Breast epithelium (tissue), 4 donors: ENCODE data around the gene MYO6. TPM values are rescaled to one million over a fixed set of nuclear protein-coding genes. Genes with fewer than 3 reads are reported as not detected.

Experiments
- DNase-seq, 2 donors: peaks; one replicate each; pipeline ENCODE4 v3.0.0-alpha.2; 2019; ENCODE audit warnings: low spot score in 2 of 2
- H3K27ac ChIP-seq, 2 donors: fragments of 200-600 bp; sonication (generic) in 1 of 2; one replicate each; pipeline ENCODE4 v1.5.1; 2016 to 2019; ENCODE audit warnings: mild to moderate bottlenecking in 1 of 2
- H3K27me3 ChIP-seq, 2 donors: fragments of 200-600 bp; sonication (generic) in 1 of 2; one replicate each; pipeline versions ENCODE4 v1.5.1 to v1.6.0; 2017 to 2019; ENCODE audit warnings: control low read depth in 1 of 2, mild to moderate bottlenecking in 1 of 2
- H3K36me3 ChIP-seq: fragments of 200-600 bp; one replicate; pipeline ENCODE4 v1.5.1; 2019
- H3K4me1 ChIP-seq, 2 donors: fragments of 200-600 bp; sonication (generic); one replicate each; pipeline ENCODE4 v1.5.1; 2016 to 2019; ENCODE audit warnings: control low read depth in 1 of 2
- H3K4me3 ChIP-seq, 3 donors: fragments of 200-600 bp; sonication (generic); 1 replicate in 2 of 3; 2 replicates in 1 of 3; pipeline ENCODE4 v1.5.1; 2016 to 2019; ENCODE audit warnings: mild to moderate bottlenecking in 3 of 3, moderate library complexity in 2 of 3
- H3K9me3 ChIP-seq, 2 donors: fragments of 200-600 bp; sonication (generic) in 1 of 2; one replicate each; pipeline ENCODE4 v1.5.1; 2016 to 2019; ENCODE audit warnings: control low read depth in 1 of 2
- POLR2A ChIP-seq: fragments of 450-650 bp; IDR thresholded peaks from one replicate; pipeline ENCODE4 v1.6.1; 2016; ENCODE audit warnings: antibody characterized with exemption, mild to moderate bottlenecking, moderate library complexity
- POLR2AphosphoS5 ChIP-seq, 3 donors: sonication (generic); formaldehyde crosslinking; IDR thresholded peaks; one replicate each; pipeline ENCODE4 v1.6.1; 2017; ENCODE audit warnings: antibody characterized with exemption in 3 of 3
- intact Hi-C: fragments of 100-400 bp; cut with DNase I; formaldehyde crosslinking; loops from one replicate; pipeline ENCODE4 v1.15.1; 2023; ENCODE audit warnings: low total_unique reads
- total RNA-seq, 3 donors: library from RNA; depleted of rRNA; stranded (reverse); fragments of >200 nt; gene quantifications; one replicate each; pipeline ENCODE4 v1.1.0, GENCODE V29; 2016
- TF ChIP-seq, protein P1 (sequence below), 3 donors: fragments of 450-650 bp; IDR thresholded peaks; one replicate each; pipeline ENCODE4 v1.5.1; 2016 to 2017; ENCODE audit warnings: antibody characterized with exemption in 3 of 3, mild to moderate bottlenecking in 3 of 3, moderate library complexity in 3 of 3

The MYO6 gene
- total RNA-seq, 3 donors from 2014 or later: 21.8 to 143 (median 89.5) TPM

- Histone ChIP-seq H3K4me1 (no peaks in the 10 kb centered on the region), H3K4me3 (no peak overlapping the region), H3K27me3 (no peaks in the 10 kb centered on the region), H3K27ac (no peak overlapping the region), H3K36me3 (no peaks in the 10 kb centered on the region), H3K9me3 (no peaks in the 10 kb centered on the region)
- DNase-seq: no peak
- TF ChIP-seq POLR2AphosphoS5 (IDR thresholded peaks at IDR 0.05) (no peak), POLR2A (no peak)
- TF ChIP-seq, protein P1, sequence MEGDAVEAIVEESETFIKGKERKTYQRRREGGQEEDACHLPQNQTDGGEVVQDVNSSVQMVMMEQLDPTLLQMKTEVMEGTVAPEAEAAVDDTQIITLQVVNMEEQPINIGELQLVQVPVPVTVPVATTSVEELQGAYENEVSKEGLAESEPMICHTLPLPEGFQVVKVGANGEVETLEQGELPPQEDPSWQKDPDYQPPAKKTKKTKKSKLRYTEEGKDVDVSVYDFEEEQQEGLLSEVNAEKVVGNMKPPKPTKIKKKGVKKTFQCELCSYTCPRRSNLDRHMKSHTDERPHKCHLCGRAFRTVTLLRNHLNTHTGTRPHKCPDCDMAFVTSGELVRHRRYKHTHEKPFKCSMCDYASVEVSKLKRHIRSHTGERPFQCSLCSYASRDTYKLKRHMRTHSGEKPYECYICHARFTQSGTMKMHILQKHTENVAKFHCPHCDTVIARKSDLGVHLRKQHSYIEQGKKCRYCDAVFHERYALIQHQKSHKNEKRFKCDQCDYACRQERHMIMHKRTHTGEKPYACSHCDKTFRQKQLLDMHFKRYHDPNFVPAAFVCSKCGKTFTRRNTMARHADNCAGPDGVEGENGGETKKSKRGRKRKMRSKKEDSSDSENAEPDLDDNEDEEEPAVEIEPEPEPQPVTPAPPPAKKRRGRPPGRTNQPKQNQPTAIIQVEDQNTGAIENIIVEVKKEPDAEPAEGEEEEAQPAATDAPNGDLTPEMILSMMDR (IDR thresholded peaks at IDR 0.05): no peak
- intact Hi-C loops: no loop called here
Measured at GRCh38 chr6:75937846-75938245, 188.8 kb downstream of the MYO6 start.

DNA sequence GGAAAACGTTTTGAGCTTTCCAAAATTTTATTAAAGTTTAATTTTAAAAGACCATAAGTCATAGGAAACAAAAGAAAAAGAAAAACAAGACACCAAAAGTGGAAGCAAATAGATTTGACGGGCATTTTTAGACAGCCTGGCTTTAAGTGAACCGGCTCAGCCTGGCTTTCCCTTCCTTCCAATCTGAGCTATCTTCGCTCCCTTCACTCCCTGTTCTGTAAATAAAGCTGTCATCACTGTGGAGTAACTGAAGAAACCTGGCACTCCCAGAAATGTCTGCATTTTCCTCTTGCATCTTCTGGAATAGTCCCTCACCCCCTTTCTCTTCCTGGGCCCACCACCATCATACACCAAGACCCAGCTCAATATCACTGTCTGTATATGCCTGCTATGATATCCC is 191.5 kb downstream of the MYO6 start:
- H3K27me3 ChIP-seq: no peaks in the 10 kb centered on the region
- no peaks in the 10 kb centered on the region for H3K36me3 ChIP-seq
- no peak overlapping the region for H3K4me3 ChIP-seq
- no peak overlapping the region for H3K27ac ChIP-seq
- no peaks in the 10 kb centered on the region for H3K9me3 ChIP-seq
- TF ChIP-seq POLR2AphosphoS5 (IDR thresholded peaks at IDR 0.05): no peak
- no peak for TF ChIP-seq POLR2A
- TF ChIP-seq, protein P1 (IDR thresholded peaks at IDR 0.05): no peak
- H3K4me1 ChIP-seq: no peaks in the 10 kb centered on the region
- no peak for DNase-seq
- intact Hi-C loops: no loop called here

DNA sequence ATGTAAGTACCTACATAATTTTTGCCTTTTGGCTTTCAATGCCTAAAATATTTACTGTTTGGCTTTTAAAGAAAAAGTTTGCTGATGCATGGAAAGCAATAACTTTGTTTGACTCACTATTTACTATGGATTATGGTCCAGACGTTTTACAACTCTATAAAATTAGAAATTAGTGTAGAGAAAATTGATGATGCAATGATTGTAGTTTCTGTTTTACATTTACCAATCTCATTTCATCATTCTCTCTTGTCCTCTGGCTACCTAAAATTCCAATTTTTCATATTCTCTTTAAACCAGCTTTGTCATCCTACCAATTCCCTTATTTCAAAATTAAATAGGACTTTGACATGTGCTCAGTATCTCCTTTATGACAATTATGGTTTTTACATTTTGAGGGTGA is 192.5 kb downstream of the MYO6 start:
- TF ChIP-seq POLR2AphosphoS5 (IDR thresholded peaks at IDR 0.05) (no peak), POLR2A (no peak)
- TF ChIP-seq, protein P1 (IDR thresholded peaks at IDR 0.05): no peak
- no peaks in the 10 kb centered on the region for H3K4me1 ChIP-seq
- intact Hi-C loops: no loop called here
- no peaks in the 10 kb centered on the region for H3K9me3 ChIP-seq
- no peaks in the 10 kb centered on the region for H3K27me3 ChIP-seq
- H3K36me3 ChIP-seq: no peaks in the 10 kb centered on the region
- H3K4me3 ChIP-seq: no peak overlapping the region
- DNase-seq: no peak
- H3K27ac ChIP-seq: no peak overlapping the region

- Histone ChIP-seq H3K36me3 (no peaks in the 10 kb centered on the region), H3K9me3 (no peaks in the 10 kb centered on the region), H3K27me3 (no peaks in the 10 kb centered on the region), H3K27ac (no peak overlapping the region), H3K4me3 (no peak overlapping the region), H3K4me1 (no peaks in the 10 kb centered on the region)
- TF ChIP-seq, protein P1 (IDR thresholded peaks at IDR 0.05): no peak
- TF ChIP-seq POLR2A (no peak), POLR2AphosphoS5 (IDR thresholded peaks at IDR 0.05) (no peak)
- intact Hi-C loops: no loop called here
- no peak for DNase-seq
Measured at GRCh38 chr6:75943381-75943780, 194.3 kb downstream of the MYO6 start.

GRCh38 chr6:75946146-75946831 is 197.2 kb downstream of the MYO6 start:
- H3K27me3 ChIP-seq: no peaks in the 10 kb centered on the region
- H3K27ac ChIP-seq: no peak overlapping the region
- intact Hi-C loops: no loop called here
- no peaks in the 10 kb centered on the region for H3K9me3 ChIP-seq
- DNase-seq: no peak
- no peaks in the 10 kb centered on the region for H3K4me1 ChIP-seq
- no peaks in the 10 kb centered on the region for H3K36me3 ChIP-seq
- H3K4me3 ChIP-seq: no peak overlapping the region
- no peak for TF ChIP-seq POLR2A
- TF ChIP-seq, protein P1 (IDR thresholded peaks at IDR 0.05): no peak
- TF ChIP-seq POLR2AphosphoS5 (IDR thresholded peaks at IDR 0.05): no peak
